Measurements from ENCODE around the gene TARP.

- TF ChIP-seq SUZ12 (IDR thresholded peaks at IDR 0.05; ENCODE audit: extremely low read depth, insufficient read depth, insufficient read length) (no peak), ZNF274 (IDR thresholded peaks at IDR 0.05; ENCODE audit: low read depth, low read length) (no peak)
Observed at GRCh38 chr7:38280000-38280399, 6.6 kb upstream of the TARP start.

All from NT2/D1 (cell line).